A673 (cell line): ENCODE results near the gene ATG5. TPM values are rescaled to one million over a fixed set of nuclear protein-coding genes. Genes with fewer than 3 reads are reported as not detected.

ENCODE experiments used
- BruUV-seq: library from RNA; stranded (reverse); fragments of 400-500 nt; replicated peaks from 2 replicates; lab custom pipeline; 2021; lab: Mats Ljungman, UMichigan
- CTCF ChIA-PET: fragments of 300-600 bp; sonication (Branson Sonifier 250); formaldehyde crosslinking; loops from one replicate; lab custom pipeline; 2022; ENCODE audit warnings: antibody characterized with exemption; lab: Charles Lee
- POLR2A ChIA-PET: fragments of 300-600 bp; sonication (Branson Sonifier 250); formaldehyde crosslinking; loops from one replicate; lab custom pipeline; 2022; ENCODE audit warnings: antibody characterized with exemption; ENCODE audit not compliant: low non-redundant PET; lab: Charles Lee
- DNase-seq: peaks from one replicate; pipeline ENCODE4 v3.0.0-alpha.2; 2015; ENCODE audit warnings: low spot score
- H3K27ac ChIP-seq: fragments of 200-600 bp; sonication (generic); 2 replicates; pipeline ENCODE4 v1.5.1; 2016; ENCODE audit warnings: mixed run types, low read depth, mild to moderate bottlenecking, mixed read lengths, antibody characterized with exemption, low read length; ENCODE audit not compliant: poor library complexity, severe bottlenecking
- H3K27me3 ChIP-seq: fragments of 200-600 bp; sonication (generic); replicated peaks from 2 replicates; pipeline ENCODE4 v1.6.1; 2017; ENCODE audit warnings: mixed run types, low read depth, mild to moderate bottlenecking, mixed read lengths, antibody characterized with exemption, low read length; ENCODE audit not compliant: insufficient read depth, poor library complexity
- H3K36me3 ChIP-seq: fragments of 200-600 bp; sonication (generic); 2 replicates; pipeline ENCODE4 v1.6.1; 2016; ENCODE audit warnings: mixed run types, mild to moderate bottlenecking, mixed read lengths, antibody characterized with exemption, low read length; ENCODE audit not compliant: insufficient read depth, poor library complexity, severe bottlenecking
- H3K4me1 ChIP-seq: fragments of 200-600 bp; sonication (generic); 2 replicates; pipeline ENCODE4 v1.6.1; 2017; ENCODE audit warnings: mixed run types, mild to moderate bottlenecking, mixed read lengths, antibody characterized with exemption, low read length; ENCODE audit not compliant: insufficient read depth, poor library complexity, severe bottlenecking
- H3K4me3 ChIP-seq: fragments of 200-600 bp; sonication (generic); 2 replicates; pipeline ENCODE4 v1.5.1; 2016; ENCODE audit warnings: low read depth, mixed run types, mild to moderate bottlenecking, mixed read lengths, low read length; ENCODE audit not compliant: poor library complexity, severe bottlenecking
- H3K9me3 ChIP-seq: fragments of 200-600 bp; sonication (generic); 2 replicates; pipeline ENCODE4 v1.6.1; 2016; ENCODE audit warnings: mixed run types, low read depth, mild to moderate bottlenecking, mixed read lengths, antibody characterized with exemption, low read length; ENCODE audit not compliant: poor library complexity, severe bottlenecking
- EZH2 ChIP-seq: fragments of 200-600 bp; sonication (generic); IDR thresholded peaks from 2 replicates; pipeline ENCODE4 v1.6.1; 2017; ENCODE audit warnings: borderline replicate concordance, low read depth, mild to moderate bottlenecking, mixed read lengths, antibody characterized with exemption, low read length; ENCODE audit not compliant: poor library complexity, severe bottlenecking
- intact Hi-C: fragments of 100-400 bp; cut with micrococcal nuclease; formaldehyde crosslinking; loops from one replicate; pipeline ENCODE4 v1.10.0; 2022; ENCODE audit not compliant: unreplicated experiment
- total RNA-seq: library from RNA; stranded (reverse); gene quantifications from 2 replicates; pipeline ENCODE4 v1.2.3, GENCODE V29; 2021
- TF ChIP-seq, protein P1 (sequence below): fragments of 300-800, 200-600 bp; sonication (generic); conservative IDR thresholded peaks from 2 replicates; pipeline ENCODE4 v1.5.1; 2017; ENCODE audit warnings: low read depth, mild to moderate bottlenecking, antibody characterized with exemption, low read length, moderate library complexity, mixed read lengths

Gene ATG5
- total RNA-seq, 1 experiment from 2014 or later: 37.0 TPM

DNA sequence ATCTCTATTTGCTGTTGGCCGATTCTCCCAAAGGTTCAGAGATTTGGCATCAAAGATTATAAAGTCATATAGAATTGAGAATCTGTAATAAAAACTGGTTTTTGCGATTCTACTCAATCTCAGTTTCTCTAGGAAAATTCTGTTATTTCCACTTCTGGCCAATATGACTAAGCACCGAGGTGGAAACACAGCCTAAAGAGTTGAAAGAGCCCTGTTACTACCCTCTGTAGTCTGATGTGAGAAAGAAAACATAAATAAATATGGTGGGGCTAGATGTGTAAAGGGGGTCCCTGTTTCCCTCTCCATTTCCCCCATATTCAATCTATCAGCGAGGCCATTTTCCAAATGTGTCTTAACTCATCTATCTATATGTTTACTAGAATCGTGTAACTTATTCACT lies 156.0 kb downstream of the ATG5 start:
- DNase-seq: no peak
- BruUV-seq: no TSS peak
- POLR2A ChIA-PET: no interaction called here
- H3K4me1 ChIP-seq: no peaks in the 10 kb centered on the region
- no peaks in the 10 kb centered on the region for H3K27me3 ChIP-seq
- no peaks in the 10 kb centered on the region for H3K36me3 ChIP-seq
- no peak overlapping the region for H3K27ac ChIP-seq
- no peaks in the 10 kb centered on the region for H3K9me3 ChIP-seq
- CTCF ChIA-PET: no interaction called here
- no peak overlapping the region for H3K4me3 ChIP-seq
- no peak for TF ChIP-seq EZH2
- TF ChIP-seq, protein P1, sequence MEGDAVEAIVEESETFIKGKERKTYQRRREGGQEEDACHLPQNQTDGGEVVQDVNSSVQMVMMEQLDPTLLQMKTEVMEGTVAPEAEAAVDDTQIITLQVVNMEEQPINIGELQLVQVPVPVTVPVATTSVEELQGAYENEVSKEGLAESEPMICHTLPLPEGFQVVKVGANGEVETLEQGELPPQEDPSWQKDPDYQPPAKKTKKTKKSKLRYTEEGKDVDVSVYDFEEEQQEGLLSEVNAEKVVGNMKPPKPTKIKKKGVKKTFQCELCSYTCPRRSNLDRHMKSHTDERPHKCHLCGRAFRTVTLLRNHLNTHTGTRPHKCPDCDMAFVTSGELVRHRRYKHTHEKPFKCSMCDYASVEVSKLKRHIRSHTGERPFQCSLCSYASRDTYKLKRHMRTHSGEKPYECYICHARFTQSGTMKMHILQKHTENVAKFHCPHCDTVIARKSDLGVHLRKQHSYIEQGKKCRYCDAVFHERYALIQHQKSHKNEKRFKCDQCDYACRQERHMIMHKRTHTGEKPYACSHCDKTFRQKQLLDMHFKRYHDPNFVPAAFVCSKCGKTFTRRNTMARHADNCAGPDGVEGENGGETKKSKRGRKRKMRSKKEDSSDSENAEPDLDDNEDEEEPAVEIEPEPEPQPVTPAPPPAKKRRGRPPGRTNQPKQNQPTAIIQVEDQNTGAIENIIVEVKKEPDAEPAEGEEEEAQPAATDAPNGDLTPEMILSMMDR: no peak
- intact Hi-C loops: no loop called here

DNA sequence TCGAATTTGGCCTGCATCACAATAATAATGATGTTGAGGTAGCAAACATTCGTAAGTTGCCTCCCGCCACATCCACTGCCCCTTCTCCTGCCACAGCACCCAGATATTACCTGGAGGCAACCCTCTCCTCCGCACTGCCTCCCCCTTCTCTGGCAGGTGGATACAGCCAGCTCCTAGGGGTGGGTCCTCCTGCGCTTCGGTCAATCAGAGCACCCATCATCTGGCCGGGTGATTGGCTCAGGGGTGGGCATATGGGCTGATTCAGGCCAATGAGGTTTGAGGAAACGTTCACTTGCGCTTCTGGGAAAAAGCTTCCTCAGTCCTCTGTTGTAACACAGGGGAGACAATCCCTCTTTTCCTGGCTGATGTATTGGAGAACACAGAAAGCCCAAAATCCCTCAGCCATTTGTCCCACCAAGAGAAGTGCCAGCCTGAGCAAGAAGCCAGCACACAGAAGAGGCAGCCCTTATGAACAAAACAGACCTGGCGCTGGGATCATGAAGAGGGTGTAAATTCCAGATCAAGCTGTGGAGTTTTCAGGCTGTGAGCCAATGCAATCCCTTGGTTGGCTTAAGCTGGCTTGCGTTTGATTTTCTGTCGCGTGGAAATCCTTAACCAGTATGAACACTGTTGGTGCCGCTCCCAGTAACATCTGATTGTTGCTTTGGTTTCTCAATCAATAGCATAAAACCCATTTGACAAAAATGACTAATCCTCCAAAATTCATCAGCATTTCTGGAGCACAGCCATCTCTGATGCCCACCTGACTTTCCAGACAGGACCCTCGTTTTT lies 157.3 kb downstream of the ATG5 start:
- Histone ChIP-seq H3K4me1 (no peaks in the 10 kb centered on the region), H3K27me3 (no peaks in the 10 kb centered on the region), H3K36me3 (no peaks in the 10 kb centered on the region), H3K4me3 (no peak overlapping the region), H3K27ac (no peak overlapping the region), H3K9me3 (no peaks in the 10 kb centered on the region)
- no peak for TF ChIP-seq EZH2
- TF ChIP-seq, protein P1: no peak
- ChIA-PET POLR2A (interaction anchor here (0.6 kb wide), 1 partner anchor 163 kb away, joined by 3 read pairs; no protein-coding TSS in a partner anchor), CTCF (no interaction called here)
- intact Hi-C loops: no loop called here
- DNase-seq: no peak
- BruUV-seq: no TSS peak

DNA sequence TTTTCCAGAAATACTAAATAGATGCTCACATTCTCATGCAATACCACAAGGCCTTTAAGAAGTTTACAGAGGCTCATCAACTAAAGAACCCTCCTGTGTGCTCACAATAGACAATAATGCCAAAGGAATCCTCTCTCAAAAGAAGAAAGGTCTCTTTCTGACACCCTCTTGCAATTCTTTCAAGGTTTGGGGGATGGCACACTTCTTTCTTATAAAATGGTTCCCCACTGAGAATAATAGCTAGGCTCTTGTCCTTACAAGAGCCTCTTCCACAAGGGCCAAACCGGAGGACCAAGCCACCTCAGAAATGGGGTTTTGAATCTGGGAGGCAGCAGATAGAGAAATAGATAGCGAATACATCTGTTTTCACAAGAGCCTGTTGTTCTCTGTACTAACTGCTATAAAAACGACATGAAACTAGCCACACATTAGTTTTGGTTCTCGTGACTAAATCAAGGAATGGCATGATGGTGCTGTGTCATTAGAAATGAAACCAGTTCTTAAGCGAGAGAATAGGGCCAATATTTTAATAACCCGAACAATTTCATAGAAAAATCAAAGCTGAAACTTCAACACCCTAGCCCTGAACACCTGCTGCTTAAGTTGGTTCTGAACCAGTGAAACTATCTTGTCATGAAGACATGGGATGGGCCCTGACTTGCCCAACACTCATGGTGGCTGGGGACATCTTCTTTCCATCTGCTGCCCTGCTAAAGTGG lies 158.3 kb downstream of the ATG5 start:
- BruUV-seq: no TSS peak
- H3K4me1 ChIP-seq: no peaks in the 10 kb centered on the region
- ChIA-PET CTCF (no interaction called here), POLR2A (no interaction called here)
- DNase-seq: no peak
- H3K9me3 ChIP-seq: no peaks in the 10 kb centered on the region
- H3K27ac ChIP-seq: no peak overlapping the region
- H3K36me3 ChIP-seq: no peaks in the 10 kb centered on the region
- no peak for TF ChIP-seq EZH2
- TF ChIP-seq, protein P1: no peak
- intact Hi-C loops: no loop called here
- H3K27me3 ChIP-seq: no peaks in the 10 kb centered on the region
- H3K4me3 ChIP-seq: no peak overlapping the region
